Vagina (tissue), 2 donors: ENCODE results near the gene PARP9.

Source experiments
- CTCF ChIP-seq, 3 experiments: fragments of 450-650 bp in 2 of 3; fragments of 200-600 bp in 1 of 3; sonication (generic) in 1 of 3; IDR thresholded peaks; one replicate each; pipeline ENCODE4 v1.5.1; 2017 to 2019; ENCODE audit warnings: antibody characterized with exemption in 3 of 3, mild to moderate bottlenecking in 2 of 3, moderate library complexity in 2 of 3
- POLR2AphosphoS5 ChIP-seq, 2 donors: sonication (generic); formaldehyde crosslinking; IDR thresholded peaks; one replicate each; pipeline ENCODE4 v1.9.0; 2017; ENCODE audit warnings: antibody characterized with exemption in 2 of 2, mild to moderate bottlenecking in 2 of 2, low read depth in 1 of 2; ENCODE audit not compliant: insufficient read depth in 1 of 2

GRCh38 chr3:122493296-122493695, 70.8 kb downstream of the PARP9 start:
- TF ChIP-seq CTCF (IDR thresholded peaks at IDR 0.05), result no peak
- TF ChIP-seq POLR2AphosphoS5 (IDR thresholded peaks at IDR 0.05; ENCODE audit: insufficient read depth in 1 of 2, low read depth in 1 of 2), result no peak
